Natural killer cell treated with Interleukin-12 subunit alpha and Interleukin-12 subunit beta and Interleukin-15 and Interleukin-18, amount 100 ng/mL, for 72 hours (primary cell): ENCODE data around the gene CEP295NL. TPM values are rescaled to one million over a fixed set of nuclear protein-coding genes. Genes with fewer than 3 reads are reported as not detected.
"Not testable (repeated sequence)": the region's sequence is repeated elsewhere in the genome, so short reads cannot be mapped to it uniquely, and the experiment has no call there.

Source experiments
- ATAC-seq, 2 donors: fragments of 150-1000 bp; cut with Tn5 transposase in 1 of 2; sonication (Bioruptor Pico), chemical (Tn5 transposase) in 1 of 2; 2 replicates each; pipeline ENCODE4 v1.10.0; 2021
- DNase-seq: peaks from one replicate; pipeline ENCODE4 v3.0.0; 2022; ENCODE audit warnings: low spot score
- H3K27ac Mint-ChIP-seq, 2 donors: 1 replicate in 1 of 2; 2 replicates in 1 of 2; pipeline ENCODE4 v1.8.0; 2022; ENCODE audit warnings: mixed read lengths in 2 of 2, mild to moderate bottlenecking in 1 of 2, moderate library complexity in 1 of 2
- H3K27me3 Mint-ChIP-seq, 2 donors: 1 replicate in 1 of 2; 2 replicates in 1 of 2; pipeline ENCODE4 v1.8.0; 2022; ENCODE audit warnings: mixed read lengths in 2 of 2
- H3K36me3 Mint-ChIP-seq: one replicate; pipeline ENCODE4 v1.8.0; 2022; ENCODE audit warnings: mixed read lengths
- H3K4me1 Mint-ChIP-seq, 2 donors: 1 replicate in 1 of 2; 2 replicates in 1 of 2; pipeline ENCODE4 v1.8.0; 2022; ENCODE audit warnings: low read depth in 2 of 2, mixed read lengths in 2 of 2, mild to moderate bottlenecking in 1 of 2
- H3K4me3 Mint-ChIP-seq: one replicate; pipeline ENCODE4 v1.8.0; 2022; ENCODE audit warnings: mixed read lengths
- H3K9me3 Mint-ChIP-seq: 2 replicates; pipeline ENCODE4 v1.8.0; 2022; ENCODE audit warnings: mixed read lengths
- total RNA-seq, 2 donors: library from RNA; stranded (reverse); gene quantifications; one replicate each; pipeline ENCODE4 v1.2.3, GENCODE V29; 2022

Gene CEP295NL
- total RNA-seq, 2 donors from 2014 or later = not detected

DNA sequence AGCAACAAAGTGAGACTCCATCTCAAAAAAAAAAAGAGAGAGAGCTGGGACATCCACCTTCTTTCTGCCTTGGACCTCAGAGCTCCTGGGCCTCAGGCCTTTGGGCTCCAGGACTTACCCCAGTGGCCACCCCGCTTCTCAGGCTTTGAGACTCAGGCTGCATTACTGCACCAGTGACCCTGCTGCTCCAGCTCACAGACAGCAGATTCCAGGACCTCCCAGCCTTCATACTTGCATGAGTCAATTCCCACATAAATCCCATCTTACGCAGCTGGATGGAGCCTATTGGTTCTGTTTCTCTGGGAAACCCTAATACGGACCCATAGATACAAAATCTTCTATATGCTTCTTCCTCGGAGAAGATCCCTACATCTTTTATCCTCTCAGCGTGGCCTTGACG lies 2.1 kb upstream of the CEP295NL start:
- DNase-seq = no peak
- H3K4me3 Mint-ChIP-seq = no peak overlapping the region
- no peaks in the 10 kb centered on the region for H3K36me3 Mint-ChIP-seq
- H3K4me1 Mint-ChIP-seq = peaks cover 0 to 2% of the 10 kb centered on the region in 2 donors
- no peak overlapping the region for H3K27ac Mint-ChIP-seq
- ATAC-seq = no peak
- H3K27me3 Mint-ChIP-seq = no peaks in the 10 kb centered on the region
- H3K9me3 Mint-ChIP-seq = no peaks in the 10 kb centered on the region

DNA sequence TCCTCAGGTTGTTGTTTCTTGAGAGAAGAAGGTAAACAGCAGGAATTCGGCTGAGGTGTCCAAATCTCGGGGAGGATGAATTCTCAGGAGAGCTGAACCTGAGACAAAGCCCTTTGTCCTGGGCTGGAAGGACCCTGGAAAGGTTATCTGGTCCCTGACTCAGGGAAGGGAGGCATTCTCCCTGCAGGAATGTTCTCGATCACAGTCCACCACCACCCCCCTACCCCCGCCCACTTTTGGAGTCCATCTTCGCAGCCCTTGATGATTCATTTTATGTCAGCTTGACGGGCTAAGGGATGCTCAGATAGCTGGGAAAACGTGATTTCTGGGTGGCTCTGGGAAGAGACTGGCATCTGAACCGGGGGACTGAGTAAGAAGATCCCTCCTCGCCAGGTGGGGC lies 1.4 kb upstream of the CEP295NL start:
- H3K36me3 Mint-ChIP-seq = no peaks in the 10 kb centered on the region
- H3K4me3 Mint-ChIP-seq = no peak overlapping the region
- no peaks in the 10 kb centered on the region for H3K27me3 Mint-ChIP-seq
- no peak overlapping the region for H3K27ac Mint-ChIP-seq
- no peak for DNase-seq
- no peaks in the 10 kb centered on the region for H3K9me3 Mint-ChIP-seq
- H3K4me1 Mint-ChIP-seq = peaks cover 0 to 2% of the 10 kb centered on the region in 2 donors
- ATAC-seq = no peak

DNA sequence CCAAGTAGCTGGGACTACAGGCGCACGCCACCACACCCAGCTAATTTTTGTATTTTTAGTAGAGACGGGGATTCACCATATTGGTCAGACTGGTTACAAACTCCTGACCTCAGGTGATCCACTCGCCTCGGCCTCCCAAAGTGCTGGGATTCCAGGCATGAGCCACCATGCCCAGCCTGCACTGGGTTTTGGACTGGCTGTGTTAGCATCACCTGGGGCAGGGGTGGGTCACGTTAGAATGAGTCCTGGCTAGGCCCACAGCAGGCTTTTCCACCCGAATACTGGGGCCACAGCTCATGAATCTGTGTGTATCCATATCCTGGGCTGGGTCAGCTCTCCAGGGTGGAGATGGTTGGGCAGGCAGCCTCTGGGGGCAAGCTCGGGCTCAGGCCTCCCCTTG lies 770 bp downstream of the CEP295NL start:
- H3K27me3 Mint-ChIP-seq, ATAC-seq, H3K4me3 Mint-ChIP-seq: not testable (repeated sequence)

DNA sequence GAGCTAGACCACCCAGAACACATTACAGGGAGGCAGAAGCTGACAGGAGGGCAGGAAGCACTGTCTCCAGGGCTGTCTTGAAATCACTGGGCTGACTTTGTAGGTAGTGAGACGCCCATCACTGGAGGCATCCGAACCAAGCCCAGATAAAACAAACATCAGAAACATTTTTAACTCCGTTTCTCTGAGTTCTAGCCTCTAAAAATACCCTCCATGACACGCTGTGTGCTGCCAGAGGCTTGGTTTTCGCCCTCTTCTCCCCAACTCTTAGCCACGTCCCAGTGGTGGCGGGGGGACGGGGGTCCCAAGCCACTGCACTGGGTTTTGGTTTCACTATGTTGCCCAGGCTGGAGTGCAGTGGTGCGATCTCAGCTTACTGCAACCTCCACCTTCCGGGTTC lies 1.2 kb downstream of the CEP295NL start:
- Mint-ChIP-seq H3K4me1 (peaks cover 0 to 2% of the 10 kb centered on the region in 2 donors), H3K27me3 (no peaks in the 10 kb centered on the region), H3K9me3 (no peaks in the 10 kb centered on the region), H3K36me3 (no peaks in the 10 kb centered on the region), H3K4me3 (no peak overlapping the region), H3K27ac (no peak overlapping the region)
- no peak for ATAC-seq
- no peak for DNase-seq

More for the DNA sequence above, 770 bp downstream of the CEP295NL start:
- DNase-seq, H3K4me1 Mint-ChIP-seq, H3K9me3 Mint-ChIP-seq, H3K36me3 Mint-ChIP-seq, H3K27ac Mint-ChIP-seq: not testable (repeated sequence)

DNA sequence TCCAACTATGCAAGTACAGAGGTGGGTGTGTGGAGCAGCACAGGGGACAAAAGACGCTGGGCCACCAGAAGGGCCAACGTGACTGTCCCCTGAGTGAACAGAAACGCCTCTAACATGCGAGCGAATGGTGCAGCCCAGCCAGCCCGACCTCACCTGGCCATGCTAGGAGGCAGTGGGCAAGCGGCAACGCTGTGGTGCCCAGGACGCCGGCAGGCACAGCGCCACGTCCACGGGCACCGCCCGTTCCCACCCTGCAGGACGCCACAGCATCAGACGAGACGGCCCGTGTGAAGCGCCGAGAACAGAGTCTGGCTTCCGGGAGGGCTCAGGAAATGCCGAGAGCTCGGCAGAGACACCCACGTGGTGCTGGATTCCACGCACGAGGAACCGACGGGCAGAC lies 2.2 kb downstream of the CEP295NL start:
- DNase-seq (no peak), ATAC-seq (no peak)
- Mint-ChIP-seq H3K4me1 (peaks cover 0 to 2% of the 10 kb centered on the region in 2 donors), H3K9me3 (no peaks in the 10 kb centered on the region), H3K4me3 (no peak overlapping the region), H3K27me3 (no peaks in the 10 kb centered on the region), H3K27ac (no peak overlapping the region), H3K36me3 (no peaks in the 10 kb centered on the region)

DNA sequence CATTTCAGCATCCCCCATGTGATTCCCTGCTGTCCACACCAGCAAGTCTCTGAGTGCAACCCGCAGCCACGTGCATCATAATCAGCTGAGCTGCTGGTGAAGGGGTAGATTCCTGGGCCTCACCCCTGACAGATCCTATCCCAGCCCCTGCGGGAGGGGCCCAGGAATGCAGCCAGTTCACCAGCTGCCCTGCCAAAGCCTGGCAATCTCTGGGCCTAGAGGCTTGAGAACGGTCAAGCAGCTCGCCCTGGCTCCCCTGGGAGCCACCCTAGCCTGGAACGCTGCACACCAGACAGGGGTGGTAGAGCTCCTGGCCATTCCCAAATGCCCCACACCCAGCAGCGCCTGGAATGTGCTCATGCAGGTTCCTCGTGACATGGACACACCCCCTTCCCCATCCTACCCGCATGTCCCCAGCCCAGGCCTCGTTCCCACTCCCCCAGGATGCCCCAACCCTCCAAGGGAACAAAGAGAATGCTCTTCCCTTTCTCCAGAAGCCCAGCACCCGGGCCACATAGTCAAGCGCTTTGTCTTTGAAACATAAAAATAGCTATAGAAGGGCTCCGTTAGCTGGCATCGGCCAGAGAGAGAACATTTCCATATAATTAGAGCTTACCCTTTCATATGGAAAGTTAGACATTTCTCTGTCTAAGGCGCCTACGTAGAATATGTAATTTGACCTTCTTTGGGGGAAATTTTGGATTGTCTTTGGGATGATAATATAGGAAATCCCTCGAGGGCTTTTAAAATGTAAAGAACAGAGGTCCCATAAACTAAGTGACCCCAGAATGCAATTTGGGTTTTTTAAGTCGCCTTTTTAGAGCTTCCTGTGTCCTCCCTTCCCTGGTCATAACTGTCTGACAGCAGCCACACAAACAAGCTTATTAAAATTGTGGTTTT lies 3.4 kb downstream of the CEP295NL start:
- no peaks in the 10 kb centered on the region for H3K27me3 Mint-ChIP-seq
- H3K36me3 Mint-ChIP-seq = no peaks in the 10 kb centered on the region
- no peak overlapping the region for H3K4me3 Mint-ChIP-seq
- no peak overlapping the region for H3K27ac Mint-ChIP-seq
- peaks cover 0 to 2% of the 10 kb centered on the region in 2 donors for H3K4me1 Mint-ChIP-seq
- DNase-seq = no peak
- no peak for ATAC-seq
- no peaks in the 10 kb centered on the region for H3K9me3 Mint-ChIP-seq

DNA sequence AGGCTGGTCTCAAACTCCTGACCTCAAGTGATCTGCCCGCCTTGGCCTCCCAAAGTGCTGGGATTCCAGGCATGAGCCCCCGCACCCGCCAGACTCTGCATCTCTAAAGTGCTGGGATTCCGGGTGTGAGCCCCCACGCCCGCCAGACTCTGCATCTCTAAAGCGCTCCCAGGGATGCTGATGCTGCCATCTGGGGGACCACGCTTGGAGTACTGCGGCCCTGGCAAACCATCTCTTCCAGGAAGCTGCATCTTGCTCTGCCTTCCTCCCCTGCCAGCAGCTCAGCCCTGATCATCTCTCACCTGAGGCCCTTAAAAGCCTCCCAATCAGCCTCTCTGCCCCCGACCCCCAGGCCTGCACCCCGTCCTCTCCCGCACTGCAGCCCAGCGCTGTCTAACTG lies 4.1 kb downstream of the CEP295NL start:
- no peaks in the 10 kb centered on the region for H3K27me3 Mint-ChIP-seq
- ATAC-seq (no peak), DNase-seq (no peak)
- no peaks in the 10 kb centered on the region for H3K9me3 Mint-ChIP-seq
- peaks cover 0 to 2% of the 10 kb centered on the region in 2 donors for H3K4me1 Mint-ChIP-seq
- no peak overlapping the region for H3K4me3 Mint-ChIP-seq
- no peaks in the 10 kb centered on the region for H3K36me3 Mint-ChIP-seq
- H3K27ac Mint-ChIP-seq = no peak overlapping the region

DNA sequence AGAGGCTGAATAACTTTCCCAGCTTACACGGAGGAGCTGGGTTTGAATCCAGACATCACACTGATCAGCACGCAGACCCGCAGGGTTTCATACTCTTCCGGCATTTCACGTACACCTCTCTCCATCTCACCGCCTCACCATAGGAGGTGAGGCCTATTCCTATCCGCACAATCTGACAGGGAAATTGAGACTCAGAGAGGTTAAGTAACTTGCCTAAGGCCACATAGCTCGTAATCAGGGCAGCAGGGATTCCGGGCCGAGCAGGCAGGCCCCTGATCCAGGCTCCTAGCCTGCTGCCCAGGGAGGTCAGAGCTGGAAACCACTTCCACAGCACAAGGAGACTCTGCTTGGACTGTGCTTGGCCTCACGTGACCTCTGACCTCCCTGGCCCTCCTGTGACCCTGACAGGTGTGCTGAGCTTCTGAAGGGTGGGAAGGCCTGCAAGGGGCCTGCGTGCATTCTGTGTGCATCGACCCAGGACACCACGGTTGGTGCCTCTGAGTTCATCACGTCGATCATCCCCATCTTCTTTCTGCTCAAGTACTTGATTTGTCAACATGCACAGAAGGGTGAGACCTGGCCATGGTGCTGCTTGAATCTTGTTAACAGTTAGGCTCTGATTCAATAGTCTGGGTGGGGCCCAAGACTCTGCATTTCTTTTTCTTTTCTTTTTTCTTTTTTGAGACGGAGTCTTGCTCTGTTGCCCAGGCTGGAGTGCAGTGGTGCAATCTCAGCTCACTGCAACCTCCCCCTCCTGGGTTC lies 4.7 kb downstream of the CEP295NL start:
- Mint-ChIP-seq H3K9me3 (no peaks in the 10 kb centered on the region), H3K27ac (no peak overlapping the region), H3K36me3 (no peaks in the 10 kb centered on the region), H3K27me3 (no peaks in the 10 kb centered on the region), H3K4me3 (no peak overlapping the region), H3K4me1 (no peaks in the 10 kb centered on the region)
- no peak for ATAC-seq
- no peak for DNase-seq

DNA sequence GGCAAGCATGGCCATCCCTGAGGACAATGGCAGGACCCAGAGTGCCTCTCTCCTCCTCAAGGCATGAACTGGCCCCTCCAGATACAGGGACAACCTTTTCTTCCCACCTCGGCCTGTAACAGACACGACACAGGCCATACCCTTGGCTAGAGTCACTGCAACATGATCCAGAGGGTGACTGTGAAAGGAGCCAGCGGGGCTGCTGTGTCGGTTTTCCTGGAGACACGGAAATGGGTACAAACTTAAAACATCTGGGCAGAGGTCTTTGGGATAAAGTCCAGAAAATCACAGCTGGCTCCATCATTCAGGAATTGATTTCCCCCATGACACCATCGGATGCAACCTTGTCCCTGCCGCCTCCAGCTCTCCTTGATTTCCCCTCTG lies 5.3 kb downstream of the CEP295NL start:
- no peak overlapping the region for H3K4me3 Mint-ChIP-seq
- ATAC-seq = no peak
- no peaks in the 10 kb centered on the region for H3K9me3 Mint-ChIP-seq
- H3K36me3 Mint-ChIP-seq = no peaks in the 10 kb centered on the region
- no peaks in the 10 kb centered on the region for H3K27me3 Mint-ChIP-seq
- no peak for DNase-seq
- H3K4me1 Mint-ChIP-seq = no peaks in the 10 kb centered on the region
- H3K27ac Mint-ChIP-seq = no peak overlapping the region

DNA sequence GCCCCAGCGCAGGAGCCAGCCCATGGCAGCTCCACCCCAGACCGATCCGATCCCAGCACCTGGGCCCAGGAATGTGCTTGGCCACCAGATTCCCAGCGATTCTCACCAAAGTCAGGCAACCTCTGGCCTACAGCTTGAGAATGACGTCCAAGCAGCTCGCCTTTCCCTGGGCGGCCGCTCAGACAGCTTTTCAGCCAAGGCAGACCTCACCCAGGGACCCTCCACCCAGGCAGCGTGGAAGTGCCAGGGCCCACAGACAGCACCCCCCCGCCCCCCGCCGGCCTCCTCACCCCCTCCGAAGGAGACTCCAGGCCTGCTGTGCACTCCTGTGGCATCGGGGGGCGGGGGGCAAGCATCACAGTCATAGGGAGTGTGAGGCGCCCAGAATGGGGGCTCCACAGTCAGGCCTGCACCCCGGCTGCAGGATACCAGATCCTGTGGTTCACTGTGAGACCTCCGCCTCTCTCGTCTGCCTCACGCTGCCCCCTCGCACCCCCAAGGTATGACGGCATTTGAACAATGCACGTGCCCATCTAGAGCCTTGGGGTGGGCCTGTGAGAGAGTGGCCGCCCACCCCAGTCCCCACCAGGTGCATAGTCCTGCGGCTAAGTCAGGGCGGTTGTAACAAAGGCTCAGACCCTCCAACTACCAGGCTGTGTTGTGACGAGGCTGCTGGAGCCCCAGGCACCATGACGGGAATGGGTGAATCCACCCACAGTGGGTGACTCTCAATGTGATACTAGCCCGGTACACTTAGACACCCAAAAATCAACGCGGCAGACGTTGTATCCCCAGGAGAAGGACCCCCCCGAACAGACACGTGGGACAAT lies 6.0 kb downstream of the CEP295NL start:
- no peaks in the 10 kb centered on the region for H3K9me3 Mint-ChIP-seq
- no peak for ATAC-seq
- no peak overlapping the region for H3K4me3 Mint-ChIP-seq
- H3K27me3 Mint-ChIP-seq = peaks cover 0 to under 1% of the 10 kb centered on the region in 2 donors
- H3K4me1 Mint-ChIP-seq = no peaks in the 10 kb centered on the region
- no peak overlapping the region for H3K27ac Mint-ChIP-seq
- H3K36me3 Mint-ChIP-seq = no peaks in the 10 kb centered on the region
- DNase-seq = no peak

DNA sequence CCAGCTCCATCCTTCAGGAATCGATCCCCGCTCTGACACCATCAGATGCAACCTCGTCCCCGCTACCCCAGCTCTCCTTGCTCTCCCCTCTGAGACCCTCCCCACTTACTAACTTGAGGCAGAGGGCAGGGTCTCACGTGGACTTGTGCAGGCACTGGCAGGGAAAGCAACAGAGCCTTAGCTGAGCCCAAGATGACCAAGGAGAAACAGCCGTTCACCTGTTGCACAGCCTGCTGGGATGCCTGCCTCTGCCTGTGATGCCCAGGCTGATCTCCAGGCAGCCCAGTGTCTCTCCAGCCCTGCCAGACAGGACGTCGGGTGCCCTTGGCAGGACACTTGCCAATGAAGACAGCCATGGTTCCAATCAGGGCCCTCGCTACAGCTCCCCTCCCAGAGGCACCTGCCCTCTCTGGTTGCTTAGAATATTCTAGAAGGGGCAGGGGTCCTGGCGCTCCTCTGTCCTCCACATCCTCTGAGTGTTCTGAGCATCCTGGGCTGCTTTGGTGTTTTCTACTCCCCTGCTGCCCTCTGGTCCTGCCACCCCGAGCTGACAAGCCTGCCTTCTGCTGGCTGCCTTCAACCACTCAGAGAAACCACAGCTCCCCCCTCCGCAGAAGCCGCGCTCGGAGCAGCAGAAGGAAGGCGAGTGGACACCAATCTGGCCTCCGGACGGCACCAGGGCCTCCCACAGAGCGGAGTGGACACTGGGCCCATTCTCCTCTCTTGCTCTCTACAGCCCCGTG lies 6.7 kb downstream of the CEP295NL start:
- Mint-ChIP-seq H3K27ac (no peak overlapping the region), H3K4me3 (no peak overlapping the region)

DNA sequence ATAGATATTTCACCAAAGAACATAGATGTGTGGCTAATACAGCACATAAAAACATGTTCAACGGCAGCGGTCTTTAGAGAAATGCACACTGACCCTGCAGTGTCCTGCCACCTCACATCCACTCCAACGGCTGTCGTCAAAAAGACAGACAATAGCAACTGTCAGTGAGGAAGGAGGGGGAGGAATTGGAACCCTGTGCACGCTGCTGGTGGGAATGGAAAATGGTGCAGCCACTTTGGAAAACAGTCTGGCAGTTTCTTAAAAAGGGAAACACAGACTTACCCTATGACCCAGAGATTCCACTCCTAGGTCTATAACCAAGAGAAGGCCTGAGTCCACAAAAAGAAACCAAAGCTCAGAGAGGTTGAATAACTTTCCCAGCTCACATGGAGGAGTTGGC lies 7.7 kb downstream of the CEP295NL start:
- no peak overlapping the region for H3K4me3 Mint-ChIP-seq
- H3K27me3 Mint-ChIP-seq = peaks cover 4 to 15% of the 10 kb centered on the region in 2 donors
- H3K9me3 Mint-ChIP-seq = no peaks in the 10 kb centered on the region
- H3K4me1 Mint-ChIP-seq = peaks cover 0 to 13% of the 10 kb centered on the region in 2 donors
- DNase-seq = no peak
- H3K27ac Mint-ChIP-seq = no peak overlapping the region
- no peaks in the 10 kb centered on the region for H3K36me3 Mint-ChIP-seq
- no peak for ATAC-seq

More for the DNA sequence above, 6.7 kb downstream of the CEP295NL start:
- H3K27me3 Mint-ChIP-seq = peaks cover 0 to 8% of the 10 kb centered on the region in 2 donors
- no peaks in the 10 kb centered on the region for H3K9me3 Mint-ChIP-seq
- ATAC-seq (no peak), DNase-seq (no peak)
- H3K36me3 Mint-ChIP-seq = no peaks in the 10 kb centered on the region
- H3K4me1 Mint-ChIP-seq = peaks cover 0 to 5% of the 10 kb centered on the region in 2 donors

DNA sequence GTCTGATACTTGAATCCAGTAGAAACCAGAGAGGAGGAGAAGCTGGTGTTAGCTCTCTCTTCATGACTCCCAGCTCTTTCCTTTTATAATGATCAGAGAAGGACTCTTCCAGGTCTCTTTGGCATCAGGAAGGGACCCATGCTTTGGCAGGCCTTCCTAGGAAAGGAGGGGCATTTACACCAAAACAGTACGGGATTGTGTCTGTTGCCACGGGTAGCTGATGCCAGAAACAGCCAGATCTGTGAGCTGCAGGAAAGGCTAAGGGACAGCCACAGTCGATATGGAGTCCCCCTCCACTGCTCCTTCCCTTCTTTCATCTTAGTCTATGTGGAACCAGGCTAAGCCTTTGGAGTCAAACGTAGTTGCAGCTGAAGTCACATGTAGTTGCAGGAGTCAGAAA lies 9.3 kb downstream of the CEP295NL start:
- Mint-ChIP-seq H3K4me1 (peaks cover 0 to 13% of the 10 kb centered on the region in 2 donors), H3K27me3 (peaks cover 4 to 15% of the 10 kb centered on the region in 2 donors)

More for the DNA sequence above, 9.3 kb downstream of the CEP295NL start:
- Mint-ChIP-seq H3K4me3 (no peak overlapping the region), H3K27ac (no peak overlapping the region), H3K36me3 (no peaks in the 10 kb centered on the region), H3K9me3 (no peaks in the 10 kb centered on the region)
- no peak for ATAC-seq
- DNase-seq = no peak
